ENCODE data around the gene ID2.
A peak's percentile ranks its signal among the peaks of the same experiment; 100 is the strongest.

ID2 gene

GRCh38 chr2:8681786-8682692, at the start of gene ID2:
Gene ID2, plus strand, starts transcription at chr2:8682056. Its CDS starts 110 bp downstream, at chr2:8682166.
- DNase-seq, result peak; percentile 99

- DNase-seq, result no peak
These were observed 49.1 kb upstream of the ID2 start for GRCh38 chr2:8632755-8633154.

GRCh38 chr2:8633186-8633734, 48.6 kb upstream of the ID2 start:
- no peak for DNase-seq

- no peak for DNase-seq
These were observed 48.0 kb upstream of the ID2 start for GRCh38 chr2:8633735-8634313.

DNA sequence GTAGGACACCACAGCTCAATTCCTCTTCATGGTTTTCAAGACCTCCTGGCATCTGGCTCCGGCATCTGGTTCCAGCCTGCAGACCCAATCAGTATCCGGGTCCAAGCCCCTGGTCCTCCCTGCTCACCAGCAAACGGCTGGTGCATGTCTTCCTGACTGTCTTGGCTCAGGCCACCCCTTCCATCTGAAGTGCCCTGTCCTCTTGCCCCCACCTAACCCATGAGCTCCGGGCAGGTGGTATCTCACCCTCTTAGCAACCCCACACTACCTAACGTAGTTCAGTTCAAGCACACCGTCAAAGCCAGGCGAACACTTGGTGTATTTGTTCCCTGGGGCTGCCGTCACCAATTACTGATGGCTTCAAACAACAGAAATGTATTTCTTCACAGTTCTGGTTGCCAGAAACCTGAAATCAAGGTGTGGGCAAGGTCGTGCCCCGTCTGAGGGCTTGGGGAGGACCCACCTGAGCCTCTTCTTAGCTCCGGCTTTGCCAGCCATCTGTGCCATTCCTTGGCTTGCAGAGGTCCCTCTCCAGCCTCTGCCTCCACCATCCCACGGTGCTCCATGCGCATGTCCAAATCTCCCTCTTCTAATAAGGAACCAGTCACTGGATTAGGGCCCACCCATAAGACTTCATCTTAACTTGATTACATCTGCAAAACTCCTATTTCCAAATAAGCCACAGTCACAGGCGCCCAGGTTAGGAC, 47.2 kb upstream of the ID2 start:
- no peak for DNase-seq

GRCh38 chr2:8636041-8636491, 45.8 kb upstream of the ID2 start:
- DNase-seq, result no peak

- DNase-seq, result no peak
These were observed 44.9 kb upstream of the ID2 start for GRCh38 chr2:8636721-8637636.

DNA sequence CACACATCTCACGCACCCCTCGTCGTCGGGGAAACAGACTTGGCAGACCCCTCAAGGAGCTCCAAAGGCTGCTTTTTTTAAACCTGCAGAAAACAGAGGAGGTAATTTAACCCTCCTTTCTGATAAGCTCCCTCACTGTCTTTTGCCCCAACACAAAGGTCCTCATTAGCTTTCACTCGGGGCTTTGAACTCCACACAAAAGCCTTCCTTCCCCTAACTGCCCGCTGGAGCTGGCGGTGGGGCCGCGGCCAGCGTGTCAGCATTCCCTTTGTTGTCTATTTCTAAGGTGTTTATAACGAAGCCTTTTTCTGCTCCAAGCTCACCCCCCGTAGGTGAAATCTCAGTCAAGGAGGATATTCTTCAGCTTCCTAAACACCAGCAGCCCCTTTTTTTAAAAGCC, 43.5 kb upstream of the ID2 start:
- DNase-seq, result no peak

GRCh38 chr2:8639122-8639635, 42.7 kb upstream of the ID2 start:
- no peak for DNase-seq

DNA sequence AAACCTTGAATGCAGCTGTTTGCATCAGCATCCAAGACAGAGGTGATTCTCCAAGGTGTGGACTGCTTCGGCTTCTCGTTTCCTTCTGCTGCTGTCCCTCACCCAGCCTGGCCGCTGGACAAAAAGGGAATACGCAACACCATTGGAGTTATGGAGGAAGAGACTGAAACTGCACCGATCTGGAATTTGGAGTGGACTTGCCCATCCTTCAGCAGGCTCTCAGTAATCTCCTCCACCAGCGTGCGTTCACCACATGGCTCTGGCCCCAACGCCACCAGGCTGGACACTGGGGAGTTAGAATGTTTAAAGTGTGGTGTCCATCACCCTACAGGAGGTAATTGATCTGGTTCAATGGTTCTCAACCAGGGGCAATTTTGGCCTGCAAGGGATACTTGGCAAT, 41.4 kb upstream of the ID2 start:
- DNase-seq, result no peak

GRCh38 chr2:8641301-8641965, 40.4 kb upstream of the ID2 start:
- DNase-seq, result no peak

GRCh38 chr2:8642366-8643068, 39.3 kb upstream of the ID2 start:
- peak; percentile 19 for DNase-seq

- peak; percentile 24 for DNase-seq
These were observed 38.4 kb upstream of the ID2 start for GRCh38 chr2:8643250-8643995.

GRCh38 chr2:8643996-8644356, 37.9 kb upstream of the ID2 start:
- DNase-seq, result peak; percentile 37

DNA sequence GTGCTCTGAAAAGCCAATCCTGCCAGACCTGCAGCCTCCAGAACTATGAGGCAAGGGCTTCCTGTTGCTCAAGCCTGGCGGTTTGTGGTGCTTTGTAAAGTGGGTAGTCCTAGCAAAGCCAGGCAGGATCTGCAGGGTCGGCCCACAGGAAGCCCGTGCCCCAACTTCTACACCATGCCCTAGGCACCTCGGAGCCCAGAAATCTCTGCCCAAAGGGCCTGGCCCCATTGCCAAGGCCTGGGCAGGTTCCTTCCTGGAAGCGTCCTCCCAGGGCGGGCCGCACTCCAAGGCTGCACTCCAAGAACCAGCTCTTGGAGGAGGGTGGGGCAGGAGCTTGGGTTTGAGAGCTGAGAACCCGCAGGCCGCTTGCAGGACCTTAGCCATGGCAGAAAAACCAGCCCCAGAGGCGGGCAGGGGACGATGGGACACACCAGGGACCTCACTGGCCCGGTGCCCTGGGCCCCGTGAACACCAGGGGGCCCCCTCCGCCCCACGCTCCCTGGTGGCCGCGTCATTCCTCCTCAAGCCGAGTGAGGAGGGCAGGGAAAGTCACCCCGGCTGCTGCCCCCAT, 37.2 kb upstream of the ID2 start:
- DNase-seq, result peak; percentile 56

- DNase-seq, result no peak
These were observed 36.6 kb upstream of the ID2 start for GRCh38 chr2:8645176-8645831.

DNA sequence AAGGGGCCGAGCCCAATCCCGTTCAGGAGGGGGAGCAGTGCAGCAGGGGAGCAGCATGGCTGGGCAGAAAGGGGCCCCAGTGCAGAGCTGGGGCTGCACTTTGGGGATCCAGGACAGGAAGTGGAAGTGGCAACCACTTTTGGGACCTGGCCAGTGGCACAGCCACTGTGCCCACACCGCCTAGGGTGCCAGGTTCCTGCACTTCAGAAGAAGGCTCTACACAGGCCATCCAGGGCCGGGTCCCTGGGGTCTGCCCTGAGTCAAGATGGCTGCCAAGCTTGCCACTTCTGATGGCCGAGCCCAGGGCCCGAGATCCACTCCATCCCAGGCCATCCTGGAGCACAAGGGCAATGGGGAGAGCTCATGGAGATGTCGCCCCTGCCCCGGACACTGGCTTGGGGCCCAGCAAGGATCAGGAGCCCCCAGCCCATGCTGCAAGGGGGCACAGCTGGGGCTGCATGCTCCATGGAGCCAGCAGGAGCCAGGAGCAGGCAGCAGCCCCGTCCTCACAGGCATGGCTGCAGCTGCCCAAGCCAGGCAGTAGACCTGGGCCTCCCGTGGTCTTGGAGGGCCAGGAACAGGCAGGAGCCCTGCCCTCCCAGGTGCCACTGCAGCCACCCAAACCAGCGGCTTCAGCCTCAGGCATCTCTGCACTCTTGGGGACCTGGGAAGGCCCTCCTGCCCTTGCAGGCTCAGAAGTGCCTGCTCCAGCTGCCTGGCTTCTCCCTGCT, 35.0 kb upstream of the ID2 start:
- DNase-seq, result peak; percentile 56

DNA sequence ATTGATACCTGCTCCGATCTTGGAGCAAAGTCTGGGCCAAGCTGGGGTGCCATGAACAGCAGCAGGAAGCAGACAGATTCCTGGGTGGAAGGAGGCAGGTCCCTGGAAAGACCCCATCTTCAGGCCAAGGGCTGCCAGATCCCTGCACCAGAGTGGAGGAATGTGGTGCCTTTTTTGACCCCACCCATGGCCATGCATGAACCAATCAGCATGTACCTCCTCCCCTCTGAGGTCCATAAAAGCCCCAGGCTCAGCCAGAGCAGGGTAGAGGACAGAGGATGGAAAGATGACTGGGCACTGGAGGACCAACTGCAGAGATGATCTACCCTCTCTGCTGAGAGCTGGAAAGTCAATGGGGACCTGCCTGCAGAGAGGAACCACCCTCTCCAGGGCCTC, 34.4 kb upstream of the ID2 start:
- no peak for DNase-seq
